ENCODE data around the gene ZNF860.
"Not testable (repeated sequence)": the region's sequence is repeated elsewhere in the genome, so short reads cannot be mapped to it uniquely, and the experiment has no call there.

ZNF860 gene

GRCh38 chr3:31960793-31961431 lies 20.6 kb upstream of the ZNF860 start:
- no peak for DNase-seq (ENCODE audit: low read depth)

GRCh38 chr3:31962801-31963205 lies 18.7 kb upstream of the ZNF860 start:
- DNase-seq (ENCODE audit: low read depth), result no peak

DNA sequence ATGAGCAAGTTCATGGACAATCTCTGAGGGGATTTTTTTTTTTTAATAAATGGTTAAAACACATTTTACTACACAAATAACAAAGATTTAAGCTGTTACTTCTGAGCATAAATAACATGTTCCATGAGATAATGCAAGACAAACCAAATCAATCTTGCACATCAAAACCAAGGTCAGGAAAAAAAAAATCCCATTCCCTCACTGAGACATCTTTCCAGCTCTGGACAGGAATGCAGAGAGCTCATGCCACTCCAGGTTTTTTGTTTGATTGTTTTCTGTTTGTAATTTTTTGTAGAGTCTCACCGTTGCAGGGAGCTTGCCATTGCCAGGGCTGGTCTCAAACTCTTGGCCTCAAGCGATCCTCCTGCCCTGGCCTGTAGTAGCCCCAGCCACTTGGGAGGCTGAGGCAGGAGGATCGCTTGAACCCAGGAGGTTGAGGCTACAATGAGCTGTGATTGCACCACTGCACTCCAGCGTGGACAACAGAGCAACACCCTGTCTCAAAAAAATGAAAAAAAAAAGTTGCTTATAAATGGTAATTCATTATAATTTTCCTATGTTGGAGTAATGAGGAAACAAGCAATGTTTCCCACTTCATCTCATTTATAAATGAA lies 14.5 kb upstream of the ZNF860 start:
- no peak for DNase-seq (ENCODE audit: low read depth)

GRCh38 chr3:31967592-31967991 lies 14.0 kb upstream of the ZNF860 start:
- no peak for DNase-seq (ENCODE audit: low read depth)

- DNase-seq (ENCODE audit: low read depth), result no peak
These were observed 13.1 kb upstream of the ZNF860 start for GRCh38 chr3:31968369-31968926.

DNA sequence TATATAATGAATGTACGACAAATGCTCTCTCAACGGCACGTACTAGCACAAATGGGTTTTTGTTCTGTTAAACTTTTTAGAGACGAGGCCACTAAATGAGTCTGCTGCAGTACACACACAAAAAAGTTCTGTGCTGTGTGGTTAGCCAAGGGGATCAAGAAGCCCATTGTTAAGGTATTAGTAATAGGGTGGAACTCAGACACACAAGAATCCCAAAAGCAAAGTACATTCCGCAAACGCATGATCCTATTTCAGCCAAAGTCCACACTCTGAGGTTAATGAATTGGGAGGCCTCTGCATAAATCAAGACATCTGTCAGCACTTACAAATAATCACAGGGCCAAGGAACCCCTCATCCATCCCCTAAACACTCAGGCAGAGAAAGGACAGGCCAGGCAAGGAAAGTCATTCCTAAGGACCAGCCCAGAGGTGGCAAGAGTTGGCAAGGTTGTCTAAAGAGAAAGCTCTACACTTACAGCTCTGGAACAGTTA lies 12.6 kb upstream of the ZNF860 start:
- no peak for DNase-seq (ENCODE audit: low read depth)

- no peak for DNase-seq (ENCODE audit: low read depth)
These were observed 9.9 kb upstream of the ZNF860 start for GRCh38 chr3:31971607-31972006.

DNA sequence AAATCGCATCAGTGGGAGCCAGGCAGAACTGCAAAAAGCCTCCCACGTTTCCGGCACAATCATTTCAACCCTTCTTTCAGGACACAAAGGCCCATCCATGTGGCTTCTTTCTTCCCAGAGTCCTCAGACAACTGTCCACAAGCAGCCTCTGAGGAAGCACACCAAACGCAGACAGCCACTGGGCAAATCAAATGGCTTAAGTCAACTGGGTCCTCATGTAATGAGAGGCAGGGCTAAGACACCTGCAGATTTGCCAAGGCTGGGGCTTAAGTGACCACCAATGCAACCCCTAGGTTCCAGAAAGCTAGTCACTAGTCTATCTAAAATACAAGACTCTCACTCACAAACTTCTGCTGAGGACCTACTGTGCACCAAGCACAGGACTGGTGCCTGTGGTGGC lies 8.5 kb upstream of the ZNF860 start:
- no peak for DNase-seq (ENCODE audit: low read depth)

DNA sequence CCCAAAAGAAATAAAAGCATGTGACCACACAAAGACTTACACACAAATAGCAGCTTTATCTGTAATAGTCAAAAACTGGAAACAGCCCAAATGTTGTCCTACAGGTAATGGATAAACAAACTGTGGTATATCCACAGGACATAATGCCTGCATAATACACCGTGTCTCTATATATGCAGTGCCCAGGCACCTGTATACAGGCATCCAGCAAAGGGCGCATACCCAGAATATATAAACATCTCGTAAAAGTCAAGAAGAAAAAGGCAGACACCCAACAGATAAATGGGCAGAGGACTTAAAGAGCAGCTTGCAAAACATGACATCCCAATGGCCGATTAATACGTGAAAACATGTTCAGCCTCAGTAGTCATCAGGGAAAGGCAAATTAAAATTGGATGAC lies 7.7 kb upstream of the ZNF860 start:
- DNase-seq (ENCODE audit: low read depth), result no peak

DNA sequence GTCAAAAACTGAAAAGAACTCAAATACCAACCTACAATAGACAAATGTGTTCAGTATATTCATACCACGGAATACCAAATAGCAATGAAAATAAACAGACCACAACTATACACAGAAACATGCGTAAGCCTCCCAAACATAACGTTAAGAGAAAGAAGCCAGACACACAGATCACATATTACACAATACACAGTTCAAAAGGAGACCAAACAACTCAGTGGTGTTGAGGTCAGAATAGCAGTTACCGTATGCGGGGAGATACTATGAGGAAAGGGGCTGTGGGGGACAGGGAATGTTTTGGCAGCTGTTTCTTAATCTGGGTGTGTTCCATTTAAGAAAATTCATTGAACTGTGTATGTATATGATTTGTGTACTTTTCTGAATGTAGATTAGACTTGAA lies 7.1 kb upstream of the ZNF860 start:
- no peak for DNase-seq (ENCODE audit: low read depth)

DNA sequence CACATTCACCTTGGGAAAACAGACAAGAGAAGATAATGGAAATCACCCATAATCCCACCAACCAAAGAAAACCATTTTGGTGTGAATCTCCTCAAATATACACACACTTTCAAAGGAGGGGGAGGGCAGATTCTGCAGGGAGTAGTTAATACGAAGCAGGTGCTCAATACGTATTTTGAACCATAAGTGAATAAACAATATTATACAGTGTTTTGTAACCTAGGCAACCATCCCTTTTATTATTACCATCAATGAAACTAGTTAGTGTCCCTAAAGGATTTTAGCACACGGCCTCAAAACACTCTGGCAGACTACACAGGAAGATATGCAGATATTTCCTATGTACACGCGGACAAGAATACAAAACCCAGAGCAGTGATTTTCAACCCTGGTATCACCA lies 6.6 kb upstream of the ZNF860 start:
- no peak for DNase-seq (ENCODE audit: low read depth)

DNA sequence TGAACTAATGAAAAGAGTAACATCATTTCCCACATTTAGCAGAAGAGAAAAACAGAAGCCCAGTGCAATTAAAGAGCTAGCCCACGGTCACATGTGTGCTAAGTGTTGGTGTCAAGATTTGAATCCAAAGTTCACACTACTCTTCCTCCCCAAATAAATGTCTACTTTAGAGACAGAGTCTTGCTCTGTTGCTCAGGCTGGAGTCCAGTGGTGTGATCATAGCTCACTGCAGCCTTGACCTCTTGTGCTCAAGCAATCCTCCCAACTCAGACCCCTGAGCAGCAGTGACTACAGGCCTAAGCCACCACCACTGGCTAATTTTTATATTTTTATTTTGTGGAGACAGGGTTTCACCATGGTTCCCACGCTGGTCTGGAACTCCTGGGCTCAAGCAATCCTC lies 5.2 kb upstream of the ZNF860 start:
- no peak for DNase-seq (ENCODE audit: low read depth)

DNA sequence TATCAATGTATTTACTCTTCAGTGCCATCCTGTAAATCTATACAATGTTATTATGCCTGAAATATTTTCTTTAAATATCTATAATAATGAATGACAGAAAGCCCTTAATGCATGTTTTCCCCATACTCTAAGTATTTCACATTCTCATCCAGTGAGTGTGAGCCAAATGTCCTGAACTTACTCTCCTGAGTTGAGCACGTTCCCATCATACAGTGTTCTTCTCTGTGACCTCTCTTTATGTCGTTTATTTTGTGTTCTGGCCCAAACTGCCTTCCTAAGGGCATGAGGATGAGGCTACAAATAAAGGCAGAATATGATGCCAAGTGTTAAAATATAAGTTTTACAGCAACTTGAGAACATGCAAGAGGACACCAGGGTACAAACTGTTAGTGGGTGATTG lies 3.8 kb upstream of the ZNF860 start:
- DNase-seq (ENCODE audit: low read depth), result no peak

DNA sequence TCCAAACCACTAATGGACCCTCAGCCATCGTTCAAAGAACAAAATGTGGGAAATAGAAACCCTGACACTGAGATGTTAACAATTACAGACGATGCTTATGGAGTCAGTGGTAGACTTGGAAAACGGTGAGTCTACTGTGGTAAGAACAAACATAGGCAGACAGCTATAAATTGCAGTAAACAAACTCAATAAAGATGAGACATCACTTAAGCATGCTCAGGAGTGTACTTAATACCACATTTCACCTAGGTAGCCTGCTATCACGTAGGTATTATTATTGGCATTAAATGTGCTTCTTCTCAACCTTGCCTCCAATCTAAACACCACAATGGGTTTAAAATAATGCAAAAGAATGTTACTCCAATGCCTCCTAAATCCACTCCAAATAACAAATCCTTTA lies 3.0 kb upstream of the ZNF860 start:
- DNase-seq (ENCODE audit: low read depth), result no peak

- no peak for DNase-seq (ENCODE audit: low read depth)
These were observed 2.4 kb upstream of the ZNF860 start for GRCh38 chr3:31979001-31979697.

GRCh38 chr3:31980530-31981205 lies 882 bp upstream of the ZNF860 start:
- DNase-seq (ENCODE audit: low read depth), result no peak

- DNase-seq (ENCODE audit: low read depth), result no peak
These were observed 2.8 kb downstream of the ZNF860 start for GRCh38 chr3:31984321-31984720.

DNA sequence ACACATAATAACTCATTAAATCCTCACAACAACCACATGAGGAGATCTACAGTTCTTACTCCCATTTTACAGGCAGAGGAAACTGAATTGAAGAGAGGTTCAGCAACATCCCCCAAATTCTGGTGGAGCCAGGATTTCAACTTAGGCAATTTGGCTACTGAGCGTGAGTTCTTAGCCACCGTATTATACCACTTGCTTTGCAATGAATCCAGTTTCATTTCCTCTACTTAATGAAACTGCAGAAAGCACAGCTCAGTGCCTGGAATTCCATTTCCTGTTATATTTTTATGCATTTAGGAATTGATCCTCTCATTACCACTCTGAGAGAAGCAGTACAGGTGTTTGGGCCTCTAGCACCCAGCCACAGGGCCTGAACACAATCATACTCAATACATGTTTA lies 4.3 kb downstream of the ZNF860 start:
- DNase-seq (ENCODE audit: low read depth), result no peak

DNA sequence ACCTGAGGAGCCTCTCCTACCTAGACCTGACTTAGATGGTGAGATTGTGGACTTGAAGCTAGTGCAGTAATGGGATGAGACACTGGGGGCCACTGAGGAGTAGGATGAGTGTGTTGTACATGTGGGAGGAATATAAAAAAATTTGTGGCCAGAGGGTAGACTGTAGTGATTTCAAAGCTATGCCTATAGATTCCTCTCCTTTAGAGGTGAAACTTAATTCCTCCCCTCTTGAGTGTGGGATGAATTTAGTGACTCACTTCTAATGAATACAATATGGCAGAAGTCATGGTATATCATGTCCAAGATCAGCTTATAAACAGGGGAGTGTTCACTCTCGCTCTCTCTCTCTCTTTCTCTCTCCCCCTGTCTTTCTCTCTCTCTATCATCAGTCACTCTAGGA lies 6.7 kb downstream of the ZNF860 start:
- DNase-seq (ENCODE audit: low read depth), result no peak

GRCh38 chr3:31992995-31993394 lies 11.4 kb downstream of the ZNF860 start:
- DNase-seq (ENCODE audit: low read depth), result not testable (repeated sequence)

DNA sequence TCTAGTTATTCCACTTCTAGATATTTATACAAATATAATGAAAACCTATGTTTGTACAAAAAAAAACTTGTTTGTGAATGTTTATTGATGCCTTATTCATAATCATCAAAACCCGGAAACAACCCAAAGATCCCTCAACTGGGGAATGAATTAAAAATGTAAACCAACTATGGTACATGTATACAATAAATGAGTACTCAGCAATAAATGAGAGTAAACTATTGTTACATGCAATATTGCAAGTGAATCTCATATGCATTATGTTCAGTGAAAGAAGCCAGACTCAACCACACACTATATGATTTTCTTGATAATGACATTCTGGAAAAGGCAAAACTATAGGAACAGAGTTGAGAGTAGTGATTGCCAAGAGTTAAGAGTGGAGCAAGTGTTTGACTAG lies 12.3 kb downstream of the ZNF860 start:
- DNase-seq (ENCODE audit: low read depth), result no peak

DNA sequence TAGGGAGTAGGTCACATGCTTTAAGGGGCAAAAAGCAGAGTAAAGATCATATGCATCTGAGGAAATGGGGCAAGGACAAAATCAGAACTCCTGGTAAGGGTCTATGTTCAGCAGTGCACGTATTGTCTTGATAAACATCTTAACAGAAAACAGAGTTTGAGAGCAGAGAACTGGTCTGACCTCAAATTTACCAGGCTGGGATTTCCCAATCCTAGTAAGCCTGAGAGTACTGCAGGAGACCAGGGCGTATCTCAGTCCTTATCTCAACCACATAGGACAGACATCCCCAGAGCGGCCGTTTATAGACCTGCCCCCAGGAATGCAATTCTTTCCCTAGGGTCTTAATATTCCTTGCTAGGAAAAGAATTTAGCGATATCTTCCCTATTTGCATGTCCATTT lies 13.5 kb downstream of the ZNF860 start:
- not testable (repeated sequence) for DNase-seq (ENCODE audit: low read depth)

GRCh38 chr3:31996195-31996594 lies 14.6 kb downstream of the ZNF860 start:
- no peak for DNase-seq (ENCODE audit: low read depth)
